PC-9 (cell line): ENCODE results near the gene HIBCH. TPM values are rescaled to one million over a fixed set of nuclear protein-coding genes. Genes with fewer than 3 reads are reported as not detected.

Source experiments
- BruUV-seq: library from RNA; stranded (reverse); fragments of 400-500 nt; replicated peaks from 2 replicates; lab custom pipeline; 2021; lab: Mats Ljungman, UMichigan
- CTCF ChIA-PET: fragments of 300-600 bp; sonication (Branson Sonifier 250); formaldehyde crosslinking; loops from one replicate; lab custom pipeline; 2022; ENCODE audit warnings: antibody characterized with exemption; lab: Charles Lee
- POLR2A ChIA-PET: fragments of 300-600 bp; sonication (Branson Sonifier 250); formaldehyde crosslinking; loops from one replicate; lab custom pipeline; 2022; ENCODE audit warnings: antibody characterized with exemption; ENCODE audit not compliant: unreplicated experiment; lab: Charles Lee
- DNase-seq, 2 experiments: peaks; one replicate each; pipeline versions ENCODE4 v3.0.0 to v3.0.0-alpha.2; 2015 to 2022; ENCODE audit warnings: mixed read lengths in 1 of 2
- H2AFZ ChIP-seq: fragments of 200-600 bp; sonication (generic); 2 replicates; pipeline ENCODE4 v1.8.1; 2017; ENCODE audit warnings: antibody characterized with exemption
- H3F3A ChIP-seq: fragments of 200-600 bp; sonication (generic); 2 replicates; pipeline ENCODE4 v1.8.1; 2017; ENCODE audit warnings: antibody characterized with exemption, mild to moderate bottlenecking, low read depth; ENCODE audit not compliant: insufficient read depth
- H3K27ac ChIP-seq: fragments of 200-600 bp; sonication (generic); 2 replicates; pipeline ENCODE4 v1.6.1; 2016; ENCODE audit warnings: mixed run types
- H3K27me3 ChIP-seq: fragments of 200-600 bp; sonication (generic); 2 replicates; pipeline ENCODE4 v1.6.1; 2016; ENCODE audit warnings: low read depth, mixed run types; ENCODE audit not compliant: insufficient read depth
- H3K36me3 ChIP-seq: fragments of 200-600 bp; sonication (generic); 2 replicates; pipeline ENCODE4 v1.6.1; 2016; ENCODE audit warnings: low read depth, mixed run types
- H3K4me1 ChIP-seq: fragments of 200-600 bp; sonication (generic); replicated peaks from 2 replicates; pipeline ENCODE4 v1.6.1; 2016; ENCODE audit warnings: mixed run types; ENCODE audit not compliant: insufficient read depth
- H3K4me2 ChIP-seq: fragments of 200-600 bp; sonication (generic); 2 replicates; pipeline ENCODE4 v1.6.1; 2017; ENCODE audit warnings: mixed run types
- H3K4me3 ChIP-seq: fragments of 200-600 bp; sonication (generic); 2 replicates; pipeline ENCODE4 v1.6.1; 2016; ENCODE audit warnings: mixed run types
- H3K79me2 ChIP-seq: fragments of 200-600 bp; sonication (generic); 2 replicates; pipeline ENCODE4 v1.6.1; 2017; ENCODE audit warnings: low read depth, mixed run types
- H3K9me2 ChIP-seq: fragments of 200-600 bp; sonication (generic); 2 replicates; pipeline ENCODE4 v1.8.1; 2017; ENCODE audit warnings: mild to moderate bottlenecking; ENCODE audit not compliant: insufficient read depth
- H3K9me3 ChIP-seq: fragments of 200-600 bp; sonication (generic); 2 replicates; pipeline ENCODE4 v1.8.1; 2016; ENCODE audit warnings: low read depth; ENCODE audit not compliant: insufficient read depth
- H4K20me1 ChIP-seq: fragments of 200-600 bp; sonication (generic); 2 replicates; pipeline ENCODE4 v1.8.1; 2017; ENCODE audit not compliant: insufficient read depth
- CTCF ChIP-seq: fragments of 200-600 bp; sonication (generic); conservative IDR thresholded peaks from 2 replicates; pipeline ENCODE4 v1.6.1; 2017; ENCODE audit warnings: mixed run types, antibody characterized with exemption, mild to moderate bottlenecking, moderate library complexity
- EZH2 ChIP-seq: fragments of 200-600 bp; sonication (generic); IDR thresholded peaks from 2 replicates; pipeline ENCODE4 v1.8.0; 2017; ENCODE audit warnings: antibody characterized with exemption, low read depth
- intact Hi-C: fragments of 100-400 bp; cut with micrococcal nuclease; formaldehyde crosslinking; loops from one replicate; pipeline ENCODE4 v1.10.0; 2022; ENCODE audit not compliant: unreplicated experiment
- total RNA-seq: library from RNA; stranded (reverse); gene quantifications from 2 replicates; pipeline ENCODE4 v1.2.3, GENCODE V29; 2021

The HIBCH gene
- total RNA-seq, 1 experiment from 2014 or later, result 14.7 TPM

GRCh38 chr2:190318931-190319554, 583 bp downstream of the HIBCH start:
- H3K36me3 ChIP-seq, result no peaks in the 10 kb centered on the region
- no peaks in the 10 kb centered on the region for H3F3A ChIP-seq
- no peaks in the 10 kb centered on the region for H3K9me3 ChIP-seq
- H3K27ac ChIP-seq, result no peak overlapping the region
- H4K20me1 ChIP-seq, result no peaks in the 10 kb centered on the region
- H3K4me1 ChIP-seq, result peaks cover 9% of the 10 kb centered on the region
- ChIA-PET CTCF (no interaction called here), POLR2A (no interaction called here)
- H3K9me2 ChIP-seq, result no peaks in the 10 kb centered on the region
- DNase-seq, result no peak
- no peaks in the 10 kb centered on the region for H3K27me3 ChIP-seq
- TF ChIP-seq EZH2, result no peak
- no peak for TF ChIP-seq CTCF
- peak overlapping the region; percentile 85 for H3K4me3 ChIP-seq
- BruUV-seq, result no TSS peak
- H2AFZ ChIP-seq, result peak overlapping the region; percentile 82
- 0 out of 2 replicates have a peak, but pooled peaks cover 8% of the 10 kb centered on the region for H3K79me2 ChIP-seq
- intact Hi-C loops, result loop anchor here (1.0 to 5.0 kb wide), 2 partner anchors 24 to 232 kb away; partner anchors contain the start of gene INPP1
- H3K4me2 ChIP-seq, result peak overlapping the region; percentile 83

- ChIA-PET CTCF (no interaction called here), POLR2A (interaction anchor here (0.7 kb wide), 1 partner anchor 556 kb away, joined by 4 read pairs; the partner anchor contains the start of gene OSGEPL1)
- DNase-seq, result no peak
- no peaks in the 10 kb centered on the region for H3F3A ChIP-seq
- H3K9me2 ChIP-seq, result no peaks in the 10 kb centered on the region
- no peaks in the 10 kb centered on the region for H3K27me3 ChIP-seq
- BruUV-seq, result TSS peak; percentile 46
- TF ChIP-seq EZH2 (no peak), CTCF (no peak)
- peak overlapping the region; percentile 85 for H3K4me3 ChIP-seq
- peak overlapping the region; percentile 83 for H3K4me2 ChIP-seq
- no peak overlapping the region for H3K27ac ChIP-seq
- peak overlapping the region; percentile 82; the same call in 1 of the 2 replicates for H2AFZ ChIP-seq
- no peaks in the 10 kb centered on the region for H3K36me3 ChIP-seq
- no peaks in the 10 kb centered on the region for H3K9me3 ChIP-seq
- 0 out of 2 replicates have a peak, but pooled peaks cover 8% of the 10 kb centered on the region for H3K79me2 ChIP-seq
- intact Hi-C loops, result loop anchor here (5.0 kb wide), 1 partner anchor 231 kb away; no protein-coding TSS in a partner anchor
- peaks cover 9% of the 10 kb centered on the region for H3K4me1 ChIP-seq
- H4K20me1 ChIP-seq, result no peaks in the 10 kb centered on the region
These were observed 1.1 kb downstream of the HIBCH start for GRCh38 chr2:190318514-190318913.

- Histone ChIP-seq H2AFZ (no peak overlapping the region), H4K20me1 (no peaks in the 10 kb centered on the region), H3K36me3 (no peaks in the 10 kb centered on the region), H3K27me3 (no peaks in the 10 kb centered on the region), H3K79me2 (0 out of 2 replicates have a peak, but pooled peaks cover 8% of the 10 kb centered on the region), H3K9me2 (no peaks in the 10 kb centered on the region), H3F3A (no peaks in the 10 kb centered on the region), H3K4me3 (no peak overlapping the region), H3K9me3 (no peaks in the 10 kb centered on the region), H3K4me1 (peaks cover 3% of the 10 kb centered on the region), H3K4me2 (no peak overlapping the region), H3K27ac (no peak overlapping the region)
- POLR2A ChIA-PET, result no interaction called here
- CTCF ChIA-PET, result no interaction called here
- DNase-seq, result no peak
- intact Hi-C loops, result loop anchor here (5.0 kb wide), 1 partner anchor 228 kb away; no protein-coding TSS in a partner anchor
- BruUV-seq, result no TSS peak
- TF ChIP-seq CTCF (no peak), EZH2 (no peak)
These were observed 4.4 kb downstream of the HIBCH start for GRCh38 chr2:190315273-190315672.
